Kidney epithelial cell (primary cell): ENCODE measurements around the gene ZNF521. TPM values are rescaled to one million over a fixed set of nuclear protein-coding genes. Genes with fewer than 3 reads are reported as not detected.

Source experiments
- DNase-seq: peaks from one replicate; pipeline ENCODE4 v3.0.0-alpha.2; 2010; ENCODE audit warnings: low read depth
- H3K27me3 ChIP-seq: 2 replicates; pipeline ENCODE4 v1.6.0; 2011; ENCODE audit warnings: low read length; ENCODE audit not compliant: control insufficient read depth, insufficient read depth
- H3K36me3 ChIP-seq: 2 replicates; pipeline ENCODE4 v1.5.1; 2011; ENCODE audit warnings: low read length; ENCODE audit not compliant: control insufficient read depth, insufficient read depth
- H3K4me3 ChIP-seq: 2 replicates; pipeline ENCODE4 v1.5.1; 2011; ENCODE audit warnings: low read depth, mild to moderate bottlenecking, control low read depth, low read length
- total RNA-seq: library from RNA; depleted of rRNA; stranded (reverse); fragments of >200 nt; gene quantifications from 2 replicates; pipeline ENCODE4 v1.2.3, GENCODE V29; 2015
- TF ChIP-seq, protein P1 (sequence below): IDR thresholded peaks from 2 replicates; pipeline ENCODE4 v1.5.1; 2011; ENCODE audit warnings: mild to moderate bottlenecking, moderate library complexity, low read length, control low read depth, inconsistent platforms; ENCODE audit not compliant: insufficient read depth, poor library complexity, severe bottlenecking

The ZNF521 gene
- total RNA-seq, 1 donor from 2014 or later = 6.0 TPM

GRCh38 chr18:25284861-25285550, 67.0 kb downstream of the ZNF521 start:
- H3K27me3 ChIP-seq = no peaks in the 10 kb centered on the region
- no peak overlapping the region for H3K4me3 ChIP-seq
- H3K36me3 ChIP-seq = no peaks in the 10 kb centered on the region
- TF ChIP-seq, protein P1, sequence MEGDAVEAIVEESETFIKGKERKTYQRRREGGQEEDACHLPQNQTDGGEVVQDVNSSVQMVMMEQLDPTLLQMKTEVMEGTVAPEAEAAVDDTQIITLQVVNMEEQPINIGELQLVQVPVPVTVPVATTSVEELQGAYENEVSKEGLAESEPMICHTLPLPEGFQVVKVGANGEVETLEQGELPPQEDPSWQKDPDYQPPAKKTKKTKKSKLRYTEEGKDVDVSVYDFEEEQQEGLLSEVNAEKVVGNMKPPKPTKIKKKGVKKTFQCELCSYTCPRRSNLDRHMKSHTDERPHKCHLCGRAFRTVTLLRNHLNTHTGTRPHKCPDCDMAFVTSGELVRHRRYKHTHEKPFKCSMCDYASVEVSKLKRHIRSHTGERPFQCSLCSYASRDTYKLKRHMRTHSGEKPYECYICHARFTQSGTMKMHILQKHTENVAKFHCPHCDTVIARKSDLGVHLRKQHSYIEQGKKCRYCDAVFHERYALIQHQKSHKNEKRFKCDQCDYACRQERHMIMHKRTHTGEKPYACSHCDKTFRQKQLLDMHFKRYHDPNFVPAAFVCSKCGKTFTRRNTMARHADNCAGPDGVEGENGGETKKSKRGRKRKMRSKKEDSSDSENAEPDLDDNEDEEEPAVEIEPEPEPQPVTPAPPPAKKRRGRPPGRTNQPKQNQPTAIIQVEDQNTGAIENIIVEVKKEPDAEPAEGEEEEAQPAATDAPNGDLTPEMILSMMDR = no peak
- no peak for DNase-seq

DNA sequence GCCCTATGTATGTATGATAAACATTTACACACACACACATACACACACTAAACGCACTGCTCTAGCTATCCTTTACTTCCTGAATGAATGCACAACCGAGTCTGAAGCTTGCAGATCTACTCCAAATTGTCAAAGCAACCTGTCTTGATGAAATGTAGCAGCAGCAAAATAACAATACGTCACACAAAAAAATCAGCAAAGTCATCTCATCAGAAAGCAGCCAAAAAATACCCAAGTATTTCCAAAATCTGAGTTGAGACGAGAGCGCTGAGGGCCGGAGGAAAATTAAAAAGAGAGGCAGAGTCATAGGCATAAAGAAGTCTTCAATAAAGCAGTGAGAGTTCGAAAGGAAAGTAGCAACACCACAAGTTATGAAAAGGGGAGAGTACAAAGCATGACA, 67.7 kb downstream of the ZNF521 start:
- H3K27me3 ChIP-seq = no peaks in the 10 kb centered on the region
- H3K4me3 ChIP-seq = no peak overlapping the region

GRCh38 chr18:25283781-25284180, 68.2 kb downstream of the ZNF521 start:
- Histone ChIP-seq H3K27me3 (no peaks in the 10 kb centered on the region), H3K4me3 (no peak overlapping the region), H3K36me3 (no peaks in the 10 kb centered on the region)
- TF ChIP-seq, protein P1 = no peak
- DNase-seq = no peak

More for the DNA sequence above, 67.7 kb downstream of the ZNF521 start:
- DNase-seq = no peak
- TF ChIP-seq, protein P1 = no peak
- no peaks in the 10 kb centered on the region for H3K36me3 ChIP-seq

GRCh38 chr18:25282896-25283703, 68.9 kb downstream of the ZNF521 start:
- TF ChIP-seq, protein P1 = no peak
- H3K4me3 ChIP-seq = no peak overlapping the region

GRCh38 chr18:25282282-25282681, 69.7 kb downstream of the ZNF521 start:
- Histone ChIP-seq H3K27me3 (no peaks in the 10 kb centered on the region), H3K36me3 (no peaks in the 10 kb centered on the region), H3K4me3 (no peak overlapping the region)
- DNase-seq = no peak
- TF ChIP-seq, protein P1 = no peak

More at GRCh38 chr18:25282896-25283703, 68.9 kb downstream of the ZNF521 start:
- Histone ChIP-seq H3K36me3 (no peaks in the 10 kb centered on the region), H3K27me3 (no peaks in the 10 kb centered on the region)
- no peak for DNase-seq

DNA sequence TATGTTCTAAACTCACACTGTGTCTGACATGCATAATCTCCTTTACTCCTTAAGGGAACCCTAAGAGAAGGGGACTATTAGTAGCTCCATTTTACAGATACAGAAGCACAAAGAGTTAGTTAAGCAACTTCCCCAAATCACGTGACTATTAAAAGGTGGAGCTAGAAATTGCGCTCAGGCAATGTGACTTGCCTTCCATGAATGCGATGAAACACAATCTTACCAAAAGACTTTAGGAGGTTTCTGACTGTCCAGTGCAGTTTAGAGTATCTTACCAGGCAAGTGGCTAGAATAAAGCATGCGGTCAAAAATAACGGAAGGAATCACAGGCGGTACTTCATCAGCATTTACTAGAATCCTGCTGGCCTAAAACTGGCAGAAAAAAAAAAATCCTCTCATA, 70.4 kb downstream of the ZNF521 start:
- no peaks in the 10 kb centered on the region for H3K36me3 ChIP-seq

More for the DNA sequence above, 70.4 kb downstream of the ZNF521 start:
- TF ChIP-seq, protein P1 = no peak
- Histone ChIP-seq H3K27me3 (no peaks in the 10 kb centered on the region), H3K4me3 (no peak overlapping the region)
- no peak for DNase-seq
